ENCODE data around the gene KTI12. TPM values are rescaled to one million over a fixed set of nuclear protein-coding genes. Genes with fewer than 3 reads are reported as not detected.
A peak's percentile ranks its signal among the peaks of the same experiment; 100 is the strongest.
"Not testable (repeated sequence)": the region's sequence is repeated elsewhere in the genome, so short reads cannot be mapped to it uniquely, and the experiment has no call there.

KTI12 gene
- total RNA-seq, result 3.1 TPM
- long read RNA-seq, partial matches to known transcripts, result 0 of 3 reads
- long read RNA-seq, other reads (novel, unspliced or antisense), result 0 of 3 reads

GRCh38 chr1:52033190-52034049 lies at the start of gene KTI12:
KTI12 (minus strand) TSS chr1:52033810; CDS start chr1:52033761, 49 bp downstream.
- ATAC-seq (peak; percentile 96), DNase-seq (ENCODE audit: missing footprints) (peak; percentile 94)
- intact Hi-C loops (cut with DNase I), result loop anchor here (2.0 kb wide), 1 partner anchor 21 kb away; the partner anchor contains the start of gene TXNDC12

DNA sequence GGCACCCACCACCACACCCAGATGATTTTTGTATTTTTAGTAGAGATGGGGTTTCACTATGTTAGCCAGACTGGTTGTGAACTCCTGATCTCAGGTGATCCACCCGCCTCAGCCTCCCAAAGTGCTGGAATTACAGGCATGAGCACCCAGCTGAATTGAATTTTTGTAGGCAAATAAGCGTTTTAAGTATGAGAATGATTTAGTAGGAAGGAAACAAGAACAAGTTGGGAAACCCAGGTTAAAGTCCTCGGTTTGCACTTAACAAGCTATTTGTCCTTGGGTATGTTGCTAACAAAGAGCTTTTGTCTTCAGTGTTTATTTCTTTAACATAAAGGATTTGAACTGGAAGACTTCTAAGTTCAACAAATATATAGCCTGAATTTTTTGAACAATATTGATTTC lies 46.4 kb upstream of the KTI12 start:
- intact Hi-C loops (cut with DNase I), result no loop called here
- ATAC-seq (no peak), DNase-seq (ENCODE audit: missing footprints) (no peak)

GRCh38 chr1:52077277-52077676 lies 43.7 kb upstream of the KTI12 start:
- DNase-seq (ENCODE audit: missing footprints); intact Hi-C loops (cut with DNase I); ATAC-seq: not testable (repeated sequence)

DNA sequence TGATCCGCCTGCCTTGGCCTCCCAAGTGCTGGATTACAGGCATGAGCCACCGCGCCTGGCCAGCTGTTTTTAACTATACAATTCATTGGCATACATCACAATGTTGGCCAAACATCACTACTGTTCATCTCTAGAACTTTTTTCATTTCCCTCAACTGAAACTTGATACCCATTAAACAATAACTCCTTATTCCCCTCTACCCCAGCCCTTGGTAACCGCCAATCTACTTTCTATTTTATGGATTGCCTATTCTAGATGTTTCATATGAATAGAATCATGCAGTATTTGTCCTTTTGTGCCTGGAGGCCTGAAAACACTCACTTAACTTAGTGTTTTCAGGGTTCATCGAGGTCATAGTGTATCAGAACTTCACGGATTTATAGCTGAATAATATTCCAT lies 38.7 kb upstream of the KTI12 start:
- ATAC-seq (no peak), DNase-seq (ENCODE audit: missing footprints) (no peak)
- intact Hi-C loops (cut with DNase I), result no loop called here

DNA sequence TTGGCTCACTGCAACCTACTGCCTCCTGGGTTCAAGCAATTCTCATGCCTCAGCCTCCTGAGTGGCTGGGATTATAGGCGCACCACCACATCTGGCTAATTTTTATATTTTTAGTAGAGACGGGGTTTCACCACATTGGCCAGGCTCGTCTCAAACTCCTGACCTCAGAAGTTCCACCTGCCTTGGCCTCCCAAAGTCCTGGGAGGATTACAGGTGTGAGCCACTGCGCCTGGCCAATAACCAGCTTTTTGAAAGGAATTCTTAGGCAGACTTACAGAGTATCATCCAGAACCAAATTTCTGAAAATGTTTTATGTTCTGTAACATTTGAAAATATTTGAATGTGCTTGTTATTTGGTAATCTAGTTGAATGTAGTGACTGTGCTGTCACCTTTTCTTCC lies 37.1 kb upstream of the KTI12 start:
- intact Hi-C loops (cut with DNase I), result no loop called here
- DNase-seq (ENCODE audit: missing footprints), result no peak
- ATAC-seq, result no peak

DNA sequence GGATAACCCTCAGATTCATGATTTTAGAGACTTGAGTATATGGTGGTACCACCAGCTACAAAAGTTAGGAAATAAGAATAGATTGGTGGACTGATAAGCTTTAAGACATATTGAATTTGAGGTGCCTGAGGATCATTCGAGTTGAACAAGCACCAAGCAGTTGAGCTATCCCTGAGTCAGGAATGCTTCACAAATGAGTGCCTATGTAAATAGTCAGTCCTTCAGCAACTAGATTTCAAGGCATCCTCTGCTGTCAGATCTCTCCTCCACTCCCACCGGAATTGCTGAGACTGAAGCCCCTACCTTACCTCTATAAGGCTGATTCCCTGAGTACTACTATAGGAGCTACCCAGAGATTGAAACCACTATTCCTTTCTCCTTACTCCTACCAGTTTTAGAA lies 29.6 kb upstream of the KTI12 start:
- no peak for ATAC-seq
- no peak for DNase-seq (ENCODE audit: missing footprints)

GRCh38 chr1:52060822-52061221 lies 27.2 kb upstream of the KTI12 start:
- no peak for DNase-seq (ENCODE audit: missing footprints)
- intact Hi-C loops (cut with DNase I), result no loop called here
- no peak for ATAC-seq

More for the DNA sequence above, 29.6 kb upstream of the KTI12 start:
- intact Hi-C loops (cut with DNase I), result no loop called here

GRCh38 chr1:52059888-52060287 lies 26.3 kb upstream of the KTI12 start:
- DNase-seq (ENCODE audit: missing footprints), result no peak
- intact Hi-C loops (cut with DNase I), result loop anchor here (5.0 to 10.0 kb wide), 2 partner anchors 183 to 1165 kb away; partner anchors contain the start of genes CZIB and NRDC
- no peak for ATAC-seq

GRCh38 chr1:52059321-52059720 lies 25.7 kb upstream of the KTI12 start:
- DNase-seq (ENCODE audit: missing footprints), result no peak
- no peak for ATAC-seq
- intact Hi-C loops (cut with DNase I), result loop anchor here (5.0 to 10.0 kb wide), 2 partner anchors 182 to 1165 kb away; partner anchors contain the start of genes CZIB and NRDC

DNA sequence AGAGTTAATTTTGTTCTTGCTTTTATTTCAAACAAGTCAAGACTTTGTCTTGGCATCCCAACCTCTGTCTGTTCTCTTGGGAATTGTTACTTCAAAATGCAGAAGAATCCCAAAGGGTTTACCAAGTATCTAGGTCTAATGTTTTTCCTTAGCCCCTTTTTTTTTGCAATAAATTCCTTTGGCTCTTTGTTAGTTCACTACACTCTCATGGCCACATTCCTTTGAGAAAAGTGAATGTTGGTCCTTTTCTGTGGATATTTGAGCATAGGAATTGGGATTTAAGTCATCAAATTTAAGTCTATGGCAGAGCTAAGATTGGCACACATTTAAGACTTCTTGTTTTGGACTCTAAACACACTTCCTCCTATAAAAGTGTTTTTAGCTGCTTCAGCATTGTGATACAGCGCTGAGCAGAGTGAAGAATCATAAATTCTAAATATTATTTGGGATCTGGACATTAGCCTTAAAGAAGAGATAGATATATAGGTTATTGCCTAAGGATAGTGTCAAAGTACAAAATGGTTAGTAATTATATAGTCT lies 24.3 kb upstream of the KTI12 start:
- DNase-seq (ENCODE audit: missing footprints) (no peak), ATAC-seq (no peak)
- intact Hi-C loops (cut with DNase I), result loop anchor here (5.0 to 10.0 kb wide), 2 partner anchors 181 to 1167 kb away; partner anchors contain the start of genes CZIB and NRDC

DNA sequence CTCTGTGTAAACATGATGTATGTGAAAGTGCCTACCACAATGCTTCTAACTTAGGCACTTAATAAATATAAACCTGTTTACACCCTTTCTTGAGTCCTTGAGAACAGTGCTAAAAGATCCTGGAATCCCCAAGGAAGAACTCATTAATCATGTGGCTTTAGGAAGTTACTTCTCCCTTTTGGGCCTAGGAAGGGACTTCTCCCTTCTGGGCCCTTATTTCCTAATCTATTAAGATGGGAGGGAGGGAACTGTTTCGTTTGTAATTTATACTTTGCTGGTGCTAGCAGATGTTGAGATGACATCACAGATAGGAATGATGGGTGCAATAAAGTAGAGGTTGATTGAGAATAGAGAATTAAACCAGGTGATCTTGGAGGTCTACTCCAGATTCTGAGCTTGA lies 23.6 kb upstream of the KTI12 start:
- DNase-seq (ENCODE audit: missing footprints) (no peak), ATAC-seq (no peak)
- intact Hi-C loops (cut with DNase I), result loop anchor here (5.0 to 10.0 kb wide), 2 partner anchors 180 to 1168 kb away; partner anchors contain the start of genes CZIB and NRDC

- intact Hi-C loops (cut with DNase I), result loop anchor here (5.0 to 10.0 kb wide), 2 partner anchors 180 to 1168 kb away; partner anchors contain the start of genes CZIB and NRDC
- no peak for ATAC-seq
- DNase-seq (ENCODE audit: missing footprints), result no peak
Measured at GRCh38 chr1:52056937-52057231, 23.3 kb upstream of the KTI12 start.

- peak; percentile 98 for ATAC-seq
- DNase-seq (ENCODE audit: missing footprints), result peak; percentile 99
- intact Hi-C loops (cut with DNase I), result loop anchor here (5.0 to 10.0 kb wide), 2 partner anchors 179 to 1168 kb away; partner anchors contain the start of genes CZIB and NRDC
Measured at GRCh38 chr1:52056163-52056936, 22.7 kb upstream of the KTI12 start, which contains the start of gene BTF3L4. BTF3L4 (plus strand) TSS chr1:52056295; CDS start chr1:52059848, 3,553 bp downstream.

- no peak for DNase-seq (ENCODE audit: missing footprints)
- intact Hi-C loops (cut with DNase I), result loop anchor here (2.0 to 10.0 kb wide), 3 partner anchors 23 to 1169 kb away; partner anchors contain the start of genes CZIB, KTI12 and NRDC
- ATAC-seq, result no peak
Measured at GRCh38 chr1:52055866-52056162, 22.2 kb upstream of the KTI12 start.

DNA sequence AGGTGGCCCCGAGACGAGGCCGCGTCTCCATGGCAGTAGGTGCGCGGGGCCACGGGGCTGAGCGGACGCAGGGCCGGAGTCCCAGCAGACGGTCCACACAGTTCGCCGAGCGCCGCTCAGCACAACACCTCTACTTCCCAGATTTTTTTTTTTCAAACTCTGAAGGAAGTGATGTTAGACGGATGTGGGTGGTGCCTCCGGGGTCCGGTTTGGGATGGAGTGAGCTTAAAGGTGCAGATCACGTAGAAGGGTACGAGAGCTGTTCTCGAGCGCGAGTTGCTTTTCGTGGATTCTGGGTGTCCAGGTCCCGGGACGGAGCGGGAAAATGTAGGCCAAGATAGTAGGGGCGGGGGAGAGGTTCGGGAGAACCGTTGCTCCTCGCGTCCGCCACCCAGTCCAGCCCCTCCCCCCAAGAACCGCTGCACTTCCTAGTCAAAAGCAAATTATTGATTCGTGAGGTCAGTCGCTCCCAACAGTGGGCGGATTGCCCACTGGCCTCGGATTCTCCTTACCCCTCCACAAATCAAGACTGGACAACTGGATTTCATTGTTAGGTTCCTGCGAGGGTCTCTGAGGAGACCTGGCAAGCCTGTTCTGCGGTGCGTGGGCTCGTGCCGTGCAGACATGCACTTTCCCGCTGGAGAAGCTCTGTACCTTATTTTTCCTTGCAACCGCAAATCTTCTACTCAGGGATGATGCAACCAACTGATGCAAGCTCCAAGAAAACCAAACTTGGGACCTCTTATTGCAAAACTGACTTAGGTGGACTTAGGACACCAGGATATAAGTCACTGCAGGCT lies 21.7 kb upstream of the KTI12 start, which contains the start of gene TXNDC12:
TSS of gene TXNDC12 (minus strand) at position 126 of the 800 bp plus-strand sequence. CDS start at position 31, 95 bp downstream.
- ATAC-seq, result peak; percentile 86
- intact Hi-C loops (cut with DNase I), result loop anchor here (2.0 to 10.0 kb wide), 3 partner anchors 22 to 1170 kb away; partner anchors contain the start of genes CZIB, KTI12 and NRDC
- DNase-seq (ENCODE audit: missing footprints), result peak; percentile 92

- intact Hi-C loops (cut with DNase I), result loop anchor here (2.0 to 10.0 kb wide), 3 partner anchors 22 to 1170 kb away; partner anchors contain the start of genes CZIB, KTI12 and NRDC
- DNase-seq (ENCODE audit: missing footprints) (no peak), ATAC-seq (no peak)
Measured at GRCh38 chr1:52054496-52055065, 21.0 kb upstream of the KTI12 start.

- intact Hi-C loops (cut with DNase I), result loop anchor here (2.0 to 10.0 kb wide), 2 partner anchors 21 to 1171 kb away; partner anchors contain the start of genes CZIB and KTI12
- no peak for ATAC-seq
- DNase-seq (ENCODE audit: missing footprints), result no peak
Measured at GRCh38 chr1:52053862-52054261, 20.3 kb upstream of the KTI12 start.
